ENCODE measurements around the gene HECW1. TPM values are rescaled to one million over a fixed set of nuclear protein-coding genes. Genes with fewer than 3 reads are reported as not detected.
A peak's percentile ranks its signal among the peaks of the same experiment; 100 is the strongest.

The HECW1 gene
- total RNA-seq, 1 experiment from 2014 or later, result 1.8 TPM

- H3K27ac Mint-ChIP-seq (ENCODE audit: unreplicated experiment), result no peak overlapping the region
- H3K4me3 ChIP-seq (ENCODE audit: low read depth, low read length), result no peak overlapping the region
- ChIA-PET CTCF (no interaction called here), POLR2A (no interaction called here)
- no peaks in the 10 kb centered on the region for H3K27me3 Mint-ChIP-seq (ENCODE audit: insufficient read depth, unreplicated experiment)
- intact Hi-C loops (cut with micrococcal nuclease; ENCODE audit: unreplicated experiment), result no loop called here
- no peak overlapping the region for H3K4me3 Mint-ChIP-seq (ENCODE audit: unreplicated experiment)
- BruUV-seq (replicated peaks), result no TSS peak
- no peaks in the 10 kb centered on the region for H3K4me1 Mint-ChIP-seq (ENCODE audit: low read depth, unreplicated experiment)
- no peaks in the 10 kb centered on the region for H3K9me3 Mint-ChIP-seq (ENCODE audit: unreplicated experiment)
- H3K4me1 ChIP-seq, result no peaks in the 10 kb centered on the region
- H3K36me3 ChIP-seq (ENCODE audit: control insufficient read depth, insufficient read depth, low read length), result no peaks in the 10 kb centered on the region
- no peaks in the 10 kb centered on the region for H3K27me3 ChIP-seq (replicated peaks; ENCODE audit: control insufficient read depth, insufficient read depth, low read length)
- TF ChIP-seq, protein P1, sequence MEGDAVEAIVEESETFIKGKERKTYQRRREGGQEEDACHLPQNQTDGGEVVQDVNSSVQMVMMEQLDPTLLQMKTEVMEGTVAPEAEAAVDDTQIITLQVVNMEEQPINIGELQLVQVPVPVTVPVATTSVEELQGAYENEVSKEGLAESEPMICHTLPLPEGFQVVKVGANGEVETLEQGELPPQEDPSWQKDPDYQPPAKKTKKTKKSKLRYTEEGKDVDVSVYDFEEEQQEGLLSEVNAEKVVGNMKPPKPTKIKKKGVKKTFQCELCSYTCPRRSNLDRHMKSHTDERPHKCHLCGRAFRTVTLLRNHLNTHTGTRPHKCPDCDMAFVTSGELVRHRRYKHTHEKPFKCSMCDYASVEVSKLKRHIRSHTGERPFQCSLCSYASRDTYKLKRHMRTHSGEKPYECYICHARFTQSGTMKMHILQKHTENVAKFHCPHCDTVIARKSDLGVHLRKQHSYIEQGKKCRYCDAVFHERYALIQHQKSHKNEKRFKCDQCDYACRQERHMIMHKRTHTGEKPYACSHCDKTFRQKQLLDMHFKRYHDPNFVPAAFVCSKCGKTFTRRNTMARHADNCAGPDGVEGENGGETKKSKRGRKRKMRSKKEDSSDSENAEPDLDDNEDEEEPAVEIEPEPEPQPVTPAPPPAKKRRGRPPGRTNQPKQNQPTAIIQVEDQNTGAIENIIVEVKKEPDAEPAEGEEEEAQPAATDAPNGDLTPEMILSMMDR (IDR thresholded peaks at IDR 0.05; ENCODE audit: insufficient read depth in 1 of 2, low read depth in 1 of 2, low read length in 1 of 2, severe bottlenecking in 1 of 2, unreplicated experiment in 1 of 2), result no peak
- H3K9me3 ChIP-seq, result no peaks in the 10 kb centered on the region
- DNase-seq, result no peak
- no peaks in the 10 kb centered on the region for H3K36me3 Mint-ChIP-seq (ENCODE audit: insufficient read depth, unreplicated experiment)
Measured at GRCh38 chr7:43467406-43467805, 355.0 kb downstream of the HECW1 start.

DNA sequence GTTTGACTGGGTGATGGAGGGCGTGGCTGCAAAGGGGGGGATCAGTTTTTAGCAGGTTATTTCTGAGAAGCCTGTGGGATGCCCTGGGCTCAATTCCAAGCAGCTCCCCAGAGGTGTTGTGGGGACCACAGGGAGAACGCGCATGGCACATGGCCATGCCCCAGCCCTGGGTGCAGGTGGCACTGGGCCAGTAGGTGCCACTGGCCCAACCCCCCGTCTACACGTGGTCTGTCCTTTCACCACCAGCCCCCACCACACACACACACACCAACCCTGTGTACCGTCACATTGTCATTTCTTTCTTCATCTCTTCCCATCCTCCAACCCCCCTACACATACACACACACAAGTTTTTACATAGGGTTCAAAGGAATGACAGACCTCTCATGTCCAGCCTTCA lies 355.4 kb downstream of the HECW1 start:
- Mint-ChIP-seq H3K27me3 (ENCODE audit: insufficient read depth, unreplicated experiment) (no peaks in the 10 kb centered on the region), H3K9me3 (ENCODE audit: unreplicated experiment) (no peaks in the 10 kb centered on the region), H3K27ac (ENCODE audit: unreplicated experiment) (peak overlapping the region; percentile 40), H3K36me3 (ENCODE audit: insufficient read depth, unreplicated experiment) (no peaks in the 10 kb centered on the region), H3K4me1 (ENCODE audit: low read depth, unreplicated experiment) (no peaks in the 10 kb centered on the region), H3K4me3 (ENCODE audit: unreplicated experiment) (no peak overlapping the region)
- Histone ChIP-seq H3K27me3 (replicated peaks; ENCODE audit: control insufficient read depth, insufficient read depth, low read length) (no peaks in the 10 kb centered on the region), H3K4me3 (ENCODE audit: low read depth, low read length) (no peak overlapping the region), H3K9me3 (no peaks in the 10 kb centered on the region), H3K4me1 (no peaks in the 10 kb centered on the region), H3K36me3 (ENCODE audit: control insufficient read depth, insufficient read depth, low read length) (no peaks in the 10 kb centered on the region)
- no peak for DNase-seq
- ChIA-PET POLR2A (no interaction called here), CTCF (no interaction called here)
- intact Hi-C loops (cut with micrococcal nuclease; ENCODE audit: unreplicated experiment), result no loop called here
- no TSS peak for BruUV-seq (replicated peaks)
- TF ChIP-seq, protein P1 (IDR thresholded peaks at IDR 0.05; ENCODE audit: insufficient read depth in 1 of 2, low read depth in 1 of 2, low read length in 1 of 2, severe bottlenecking in 1 of 2, unreplicated experiment in 1 of 2), result no peak

DNA sequence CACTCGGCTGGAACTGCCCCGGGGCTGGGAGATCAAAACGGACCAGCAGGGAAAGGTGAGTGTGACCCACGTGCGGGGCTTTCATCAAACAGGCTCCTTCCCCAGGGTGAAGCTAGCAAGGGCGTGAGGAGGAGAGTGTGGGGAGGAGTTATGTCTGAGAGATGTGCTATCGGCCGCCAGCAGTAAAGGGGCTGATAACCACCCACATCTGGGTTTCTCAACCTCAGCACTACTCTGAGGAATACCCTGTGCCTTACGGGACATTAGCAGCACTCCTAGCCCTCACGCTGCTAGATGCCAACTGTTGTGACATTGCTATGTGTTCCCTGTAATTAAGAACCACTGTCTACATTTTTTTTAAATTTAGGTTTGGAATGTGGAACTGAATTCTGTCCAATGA lies 356.6 kb downstream of the HECW1 start:
- DNase-seq, result no peak
- Histone ChIP-seq H3K36me3 (ENCODE audit: control insufficient read depth, insufficient read depth, low read length) (no peaks in the 10 kb centered on the region), H3K27me3 (replicated peaks; ENCODE audit: control insufficient read depth, insufficient read depth, low read length) (no peaks in the 10 kb centered on the region), H3K9me3 (no peaks in the 10 kb centered on the region), H3K4me1 (no peaks in the 10 kb centered on the region), H3K4me3 (ENCODE audit: low read depth, low read length) (no peak overlapping the region)
- ChIA-PET POLR2A (no interaction called here), CTCF (interaction anchor here (0.6 kb wide), 1 partner anchor 29 kb away, joined by 4 read pairs; no protein-coding TSS in a partner anchor)
- H3K36me3 Mint-ChIP-seq (ENCODE audit: insufficient read depth, unreplicated experiment), result no peaks in the 10 kb centered on the region
- intact Hi-C loops (cut with micrococcal nuclease; ENCODE audit: unreplicated experiment), result no loop called here
- no peaks in the 10 kb centered on the region for H3K9me3 Mint-ChIP-seq (ENCODE audit: unreplicated experiment)
- TF ChIP-seq, protein P1 (IDR thresholded peaks at IDR 0.05; ENCODE audit: insufficient read depth in 1 of 2, low read depth in 1 of 2, low read length in 1 of 2, severe bottlenecking in 1 of 2, unreplicated experiment in 1 of 2), result no peak
- no peaks in the 10 kb centered on the region for H3K4me1 Mint-ChIP-seq (ENCODE audit: low read depth, unreplicated experiment)
- no peak overlapping the region for H3K4me3 Mint-ChIP-seq (ENCODE audit: unreplicated experiment)
- H3K27ac Mint-ChIP-seq (ENCODE audit: unreplicated experiment), result no peak overlapping the region
- BruUV-seq (replicated peaks), result no TSS peak
- no peaks in the 10 kb centered on the region for H3K27me3 Mint-ChIP-seq (ENCODE audit: insufficient read depth, unreplicated experiment)
